DOHH2 (cell line): ENCODE data around the gene HDGFL1.

Experiments used
- H3F3A ChIP-seq: fragments of 200-600 bp; sonication (generic), shearing (Covaris generic); 2 replicates; pipeline ENCODE4 v1.6.0; 2016; ENCODE audit warnings: antibody characterized with exemption, mild to moderate bottlenecking; ENCODE audit not compliant: control insufficient read depth, insufficient read depth
- H3K27ac ChIP-seq: fragments of 200-600 bp; sonication (generic); 2 replicates; pipeline ENCODE4 v1.5.1; 2014; ENCODE audit warnings: low read depth, mild to moderate bottlenecking, low read length, moderate library complexity
- H3K27me3 ChIP-seq: fragments of 200-600 bp; sonication (generic); 2 replicates; pipeline ENCODE4 v1.6.1; 2014; ENCODE audit warnings: mild to moderate bottlenecking, low read length, mixed read lengths; ENCODE audit not compliant: control insufficient read depth
- H3K36me3 ChIP-seq: fragments of 200-600 bp; sonication (generic); 2 replicates; pipeline ENCODE4 v1.6.1; 2014; ENCODE audit warnings: mild to moderate bottlenecking, low read length, moderate library complexity, mixed read lengths; ENCODE audit not compliant: control insufficient read depth
- H3K4me1 ChIP-seq: fragments of 200-600 bp; sonication (generic); 2 replicates; pipeline ENCODE4 v1.6.1; 2014; ENCODE audit warnings: mild to moderate bottlenecking, low read length, mixed read lengths; ENCODE audit not compliant: control insufficient read depth
- H3K4me2 ChIP-seq: fragments of 200-600 bp; sonication (generic); 2 replicates; pipeline ENCODE4 v1.6.0; 2014; ENCODE audit warnings: mild to moderate bottlenecking, low read length, moderate library complexity
- H3K4me3 ChIP-seq: fragments of 200-600 bp; sonication (generic); 2 replicates; pipeline ENCODE4 v1.5.1; 2014; ENCODE audit warnings: mild to moderate bottlenecking, low read length, mixed read lengths
- H3K79me2 ChIP-seq: fragments of 200-600 bp; sonication (generic); 2 replicates; pipeline ENCODE4 v1.6.1; 2014; ENCODE audit warnings: mild to moderate bottlenecking, low read length, mixed read lengths; ENCODE audit not compliant: control insufficient read depth
- H3K9me2 ChIP-seq: fragments of 200-600 bp; sonication (generic); replicated peaks from 2 replicates; pipeline ENCODE4 v1.6.1; 2014; ENCODE audit warnings: mild to moderate bottlenecking, low read length, mixed read lengths; ENCODE audit not compliant: control insufficient read depth
- H3K9me3 ChIP-seq: fragments of 200-600 bp; sonication (generic); 2 replicates; pipeline ENCODE4 v1.6.1; 2014; ENCODE audit warnings: antibody characterized with exemption, low read length, mixed read lengths; ENCODE audit not compliant: control insufficient read depth, insufficient read depth
- H4K20me1 ChIP-seq: fragments of 200-600 bp; sonication (generic); 2 replicates; pipeline ENCODE4 v1.6.0; 2014; ENCODE audit warnings: low read depth, mild to moderate bottlenecking, antibody characterized with exemption, low read length, moderate library complexity; ENCODE audit not compliant: control insufficient read depth, insufficient read depth
- EZH2phosphoT487 ChIP-seq: fragments of 200-600 bp; sonication (generic); IDR thresholded peaks from 2 replicates; pipeline ENCODE4 v1.6.1; 2017; ENCODE audit warnings: borderline replicate concordance, mild to moderate bottlenecking, antibody characterized with exemption, low read length, moderate library complexity, mixed read lengths
- TF ChIP-seq, protein P1 (sequence below): fragments of 200-600 bp; sonication (generic); IDR thresholded peaks from one replicate; pipeline ENCODE4 v1.5.1; 2014; ENCODE audit warnings: antibody characterized with exemption, mild to moderate bottlenecking, low read depth, low read length; ENCODE audit not compliant: poor library complexity, severe bottlenecking

Gene HDGFL1

DNA sequence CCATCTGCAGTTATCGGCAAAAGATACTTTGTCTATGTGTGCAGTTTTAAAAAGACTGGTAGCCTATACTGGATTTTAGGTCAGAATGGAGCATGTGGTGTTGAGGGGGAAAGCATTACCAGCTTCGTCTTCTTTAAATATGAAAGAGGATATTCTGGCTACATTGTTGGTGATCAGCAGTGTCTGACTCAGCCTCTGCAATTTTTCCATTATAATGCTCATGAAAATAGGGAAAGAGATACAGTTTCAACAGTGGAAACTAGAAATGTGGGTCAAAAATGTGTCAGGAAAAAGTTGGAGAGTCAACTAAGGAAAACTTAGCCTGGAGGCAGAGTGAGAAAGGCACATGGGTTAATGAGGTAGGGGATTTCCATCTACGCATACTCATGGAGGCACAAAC, 45.2 kb downstream of the HDGFL1 start:
- Histone ChIP-seq H3K79me2 (no peaks in the 10 kb centered on the region), H3K27ac (no peak overlapping the region), H3K9me3 (no peaks in the 10 kb centered on the region), H3K4me2 (no peak overlapping the region), H3K36me3 (no peaks in the 10 kb centered on the region), H3K4me1 (no peaks in the 10 kb centered on the region), H3K9me2 (no peaks in the 10 kb centered on the region), H4K20me1 (no peaks in the 10 kb centered on the region), H3F3A (no peaks in the 10 kb centered on the region), H3K4me3 (no peak overlapping the region), H3K27me3 (no peaks in the 10 kb centered on the region)
- TF ChIP-seq, protein P1, sequence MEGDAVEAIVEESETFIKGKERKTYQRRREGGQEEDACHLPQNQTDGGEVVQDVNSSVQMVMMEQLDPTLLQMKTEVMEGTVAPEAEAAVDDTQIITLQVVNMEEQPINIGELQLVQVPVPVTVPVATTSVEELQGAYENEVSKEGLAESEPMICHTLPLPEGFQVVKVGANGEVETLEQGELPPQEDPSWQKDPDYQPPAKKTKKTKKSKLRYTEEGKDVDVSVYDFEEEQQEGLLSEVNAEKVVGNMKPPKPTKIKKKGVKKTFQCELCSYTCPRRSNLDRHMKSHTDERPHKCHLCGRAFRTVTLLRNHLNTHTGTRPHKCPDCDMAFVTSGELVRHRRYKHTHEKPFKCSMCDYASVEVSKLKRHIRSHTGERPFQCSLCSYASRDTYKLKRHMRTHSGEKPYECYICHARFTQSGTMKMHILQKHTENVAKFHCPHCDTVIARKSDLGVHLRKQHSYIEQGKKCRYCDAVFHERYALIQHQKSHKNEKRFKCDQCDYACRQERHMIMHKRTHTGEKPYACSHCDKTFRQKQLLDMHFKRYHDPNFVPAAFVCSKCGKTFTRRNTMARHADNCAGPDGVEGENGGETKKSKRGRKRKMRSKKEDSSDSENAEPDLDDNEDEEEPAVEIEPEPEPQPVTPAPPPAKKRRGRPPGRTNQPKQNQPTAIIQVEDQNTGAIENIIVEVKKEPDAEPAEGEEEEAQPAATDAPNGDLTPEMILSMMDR: no peak
- no peak for TF ChIP-seq EZH2phosphoT487

DNA sequence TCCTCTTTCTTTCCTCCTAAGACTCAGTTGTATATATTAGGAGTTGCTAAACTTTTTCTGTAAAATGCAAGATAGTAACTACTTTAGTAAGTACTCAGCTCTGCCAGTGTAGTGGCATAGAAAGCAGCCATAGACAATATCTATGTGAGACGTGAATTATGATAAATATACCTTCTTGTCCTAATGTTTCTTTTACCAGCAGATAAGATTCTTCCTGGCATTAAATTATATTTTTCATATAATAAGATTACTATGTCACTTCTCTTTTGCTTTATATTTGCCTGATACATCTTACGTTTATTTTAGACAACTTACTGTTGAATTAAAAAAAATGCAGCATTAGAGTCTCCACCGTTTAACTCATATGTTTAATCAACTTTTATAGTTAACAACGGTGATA, 51.7 kb downstream of the HDGFL1 start:
- TF ChIP-seq, protein P1: no peak
- TF ChIP-seq EZH2phosphoT487: no peak
- Histone ChIP-seq H3K27ac (no peak overlapping the region), H3K4me2 (no peak overlapping the region), H3K4me3 (no peak overlapping the region), H3K27me3 (no peaks in the 10 kb centered on the region), H3K9me2 (no peaks in the 10 kb centered on the region), H3K79me2 (no peaks in the 10 kb centered on the region), H4K20me1 (no peaks in the 10 kb centered on the region), H3K9me3 (no peaks in the 10 kb centered on the region), H3K4me1 (no peaks in the 10 kb centered on the region), H3F3A (no peaks in the 10 kb centered on the region), H3K36me3 (no peaks in the 10 kb centered on the region)
